ENCODE results near the gene RIMS1.

DNA sequence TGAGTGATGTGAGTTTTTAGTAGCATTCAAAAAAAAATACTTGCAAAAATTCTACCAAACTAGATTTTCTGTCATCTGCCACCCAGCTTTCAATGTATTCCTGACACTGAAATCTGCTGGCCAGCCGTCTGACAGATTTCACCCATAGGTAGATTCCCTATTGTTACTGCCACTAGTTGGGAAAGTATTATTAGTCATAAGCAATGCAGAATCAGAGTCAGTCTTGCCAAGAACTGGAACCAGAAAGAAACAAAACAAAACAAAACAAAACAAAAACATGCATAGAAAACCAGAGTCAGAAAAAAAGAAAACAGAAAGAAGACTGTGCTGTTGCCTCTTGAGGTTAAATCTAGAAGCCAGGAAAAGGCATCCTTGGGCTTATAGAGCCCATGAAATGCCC, 442.4 kb downstream of the RIMS1 start:
- TF ChIP-seq CTCF (IDR thresholded peaks at IDR 0.05; ENCODE audit: insufficient read depth, low read depth, low read length), result no peak
- TF ChIP-seq EZH2 (IDR thresholded peaks at IDR 0.05; ENCODE audit: insufficient read depth, low read length), result no peak

All from astrocyte (in vitro differentiated cells and primary cell).